Measurements from ENCODE around the gene FCHSD2. TPM values are rescaled to one million over a fixed set of nuclear protein-coding genes. Genes with fewer than 3 reads are reported as not detected.
"Not testable (repeated sequence)": the region's sequence is repeated elsewhere in the genome, so short reads cannot be mapped to it uniquely, and the experiment has no call there.

The FCHSD2 gene
- total and polyA plus RNA-seq, 2 of the 8 experiments (the other 6 are each of a cell fraction or from before 2014, with no cell fraction given) = 4.1 to 7.8 TPM

- TF ChIP-seq CTBP2 (IDR thresholded peaks at IDR 0.05; ENCODE audit: borderline replicate concordance, insufficient read depth, insufficient read length, low read length) (no peak), CHD1 (IDR thresholded peaks at IDR 0.05; ENCODE audit: low read depth, low read length) (no peak), CBX8 (IDR thresholded peaks at IDR 0.05; ENCODE audit: borderline replicate concordance, low read depth, low read length) (no peak), SIX5 (IDR thresholded peaks at IDR 0.05; ENCODE audit: low read depth, low read length) (no peak), POLR2AphosphoS5 (IDR thresholded peaks at IDR 0.05; ENCODE audit: low read depth, low read length) (no peak), MAFK (IDR thresholded peaks at IDR 0.05; ENCODE audit: low read depth, low read length) (no peak)
Measured at GRCh38 chr11:72792437-72793021, 349.6 kb downstream of the FCHSD2 start (continued).

GRCh38 chr11:72791228-72791627 is 350.9 kb downstream of the FCHSD2 start:
- H2BK20ac ChIP-seq (ENCODE audit: low read length); H3K4me1 ChIP-seq (replicated peaks in 1 of 4; ENCODE audit: control insufficient read depth in 3 of 4, insufficient read depth in 4 of 4, low read length in 3 of 4); H3K27me3 ChIP-seq (replicated peaks in 1 of 4; ENCODE audit: control insufficient read depth in 3 of 4, extremely low read depth in 1 of 4, insufficient read depth in 3 of 4, low read length in 3 of 4); H3K56ac ChIP-seq (replicated peaks; ENCODE audit: insufficient read length, low read depth, low read length); FAIRE-seq; H3K9me3 ChIP-seq (ENCODE audit: insufficient read depth in 2 of 2, low read depth in 1 of 2, low read length in 1 of 2); H3K36me3 ChIP-seq (ENCODE audit: control insufficient read depth in 2 of 4, insufficient read depth in 4 of 4, low read length in 3 of 4); POLR2A ChIA-PET (ENCODE audit: partially characterized antibody); H2BK12ac ChIP-seq (ENCODE audit: low read depth, low read length); H2BK5ac ChIP-seq (ENCODE audit: low read depth, low read length); H3K4me2 ChIP-seq (ENCODE audit: insufficient read depth in 1 of 2, low read depth in 2 of 2, low read length in 2 of 2); H4K20me1 ChIP-seq (replicated peaks in 1 of 2; ENCODE audit: control insufficient read depth in 1 of 2, insufficient read depth in 2 of 2, low read length in 2 of 2); H3K14ac ChIP-seq (ENCODE audit: insufficient read length); H4K91ac ChIP-seq (replicated peaks; ENCODE audit: insufficient read length, low read length); H4K8ac ChIP-seq (ENCODE audit: extremely low read depth, insufficient read depth, low read length); H2BK15ac ChIP-seq (ENCODE audit: low read length); H2AK5ac ChIP-seq (ENCODE audit: low read depth, low read length); H3K23ac ChIP-seq (ENCODE audit: insufficient read length); DNase-seq (ENCODE audit: low read depth in 1 of 2, low spot score in 2 of 2); H3K27ac ChIP-seq (ENCODE audit: low read depth, low read length); H3K23me2 ChIP-seq (ENCODE audit: low read depth, low read length); H3K18ac ChIP-seq (ENCODE audit: extremely low read depth, low read length); H3K9ac ChIP-seq (replicated peaks in 1 of 4; ENCODE audit: extremely low read depth in 1 of 4, low read depth in 3 of 4, low read length in 3 of 4); H2AFZ ChIP-seq (ENCODE audit: low read length); H4K5ac ChIP-seq (ENCODE audit: insufficient read length, low read depth, low read length); H2BK120ac ChIP-seq (replicated peaks; ENCODE audit: low read depth, low read length); H3K4ac ChIP-seq (replicated peaks; ENCODE audit: insufficient read length, low read depth, low read length); H3K4me3 ChIP-seq (ENCODE audit: extremely low read depth in 1 of 4, insufficient read depth in 2 of 4, low read depth in 3 of 4, low read length in 4 of 4); H3K79me2 ChIP-seq (ENCODE audit: control insufficient read depth in 1 of 2, insufficient read depth in 2 of 2, low read length in 2 of 2); H3K79me1 ChIP-seq (ENCODE audit: low read depth, low read length): not testable (repeated sequence)
- CTCF ChIA-PET (ENCODE audit: partially characterized antibody) = interaction anchor here (1.2 to 4.8 kb wide), 2 partner anchors 65 to 66 kb away, joined by 12 to 105 read pairs; no protein-coding TSS in a partner anchor
- WGBS, 2 experiments (ENCODE audit: extremely low coverage in 1 of 2, insufficient coverage in 1 of 2, insufficient read length in 1 of 2, insufficient replicate concordance in 2 of 2, low coverage in 1 of 2, low lambda C conversion rate in 2 of 2, missing lambda C conversion rate in 1 of 2) = 86% methylated on average over 7 of the region's 7 CpGs; no CpG with 5 or more reads in 1 of the 2 experiments
